22Rv1 (cell line): ENCODE data around the gene EML4.

Source experiments
- CTCF ChIP-seq: fragments of 450-650 bp; IDR thresholded peaks from 2 replicates; pipeline ENCODE4 v1.5.1; 2017; ENCODE audit warnings: mild to moderate bottlenecking
- ZFX ChIP-seq: fragments of 450-650 bp; IDR thresholded peaks from 2 replicates; pipeline ENCODE4 v1.6.1; 2017; ENCODE audit warnings: antibody characterized with exemption, borderline replicate concordance

GRCh38 chr2:42153944-42154581 lies 15.1 kb upstream of the EML4 start:
- TF ChIP-seq CTCF = no peak
- TF ChIP-seq ZFX = no peak
